ENCODE results near the gene TNFRSF19.

DNA sequence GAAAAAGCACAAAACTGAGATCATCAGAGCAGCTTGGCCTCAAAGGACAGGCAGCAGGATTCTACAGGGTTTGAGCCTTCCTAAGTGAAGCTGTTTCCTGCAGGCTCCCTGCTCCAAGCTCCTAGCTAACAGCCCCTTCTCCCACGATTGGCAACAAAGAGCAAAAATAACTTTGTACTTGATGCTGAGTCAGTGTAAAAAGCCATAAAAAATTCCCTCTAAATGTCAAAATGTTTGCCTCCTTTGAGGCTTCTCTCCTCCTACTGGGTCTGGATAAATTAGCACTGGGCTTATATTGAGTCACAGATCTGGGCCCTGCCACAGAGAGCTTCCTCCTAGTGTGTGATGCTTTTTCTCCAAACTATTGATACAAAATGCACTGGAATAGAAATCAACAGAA, 153.3 kb downstream of the TNFRSF19 start:
- no peak for TF ChIP-seq POLR2A (IDR thresholded peaks at IDR 0.05; ENCODE audit: low read depth, low read length)
- no peak for TF ChIP-seq POU2F2 (IDR thresholded peaks at IDR 0.05; ENCODE audit: low read depth, low read length)
- no peak for TF ChIP-seq POLR2AphosphoS5 (IDR thresholded peaks at IDR 0.05; ENCODE audit: low read depth, low read length)
